Muscle layer of duodenum (tissue), 2 donors: ENCODE measurements around the gene ZNF148.

Source experiments
- H3K27ac ChIP-seq: one replicate; pipeline ENCODE4 v1.7.0; 2013; ENCODE audit warnings: mild to moderate bottlenecking, low read length
- H3K27me3 ChIP-seq: one replicate; pipeline ENCODE4 v1.7.0; 2013; ENCODE audit warnings: low read depth, mild to moderate bottlenecking, control low read depth, low read length
- H3K36me3 ChIP-seq, 2 donors: one replicate each; pipeline ENCODE4 v1.7.0; 2013; ENCODE audit warnings: low read length in 2 of 2, control low read depth in 1 of 2, mild to moderate bottlenecking in 1 of 2; ENCODE audit not compliant: insufficient read depth in 2 of 2, control insufficient read depth in 1 of 2
- H3K4me1 ChIP-seq, 2 donors: one replicate each; pipeline ENCODE4 v1.7.0; 2013; ENCODE audit warnings: low read length in 2 of 2, mild to moderate bottlenecking in 2 of 2, control low read depth in 1 of 2, moderate library complexity in 1 of 2; ENCODE audit not compliant: insufficient read depth in 2 of 2, control insufficient read depth in 1 of 2
- H3K4me3 ChIP-seq, 2 donors: one replicate each; pipeline ENCODE4 v1.7.0; 2013; ENCODE audit warnings: low read length in 2 of 2, low read depth in 1 of 2, mild to moderate bottlenecking in 1 of 2
- H3K9me3 ChIP-seq, 2 donors: one replicate each; pipeline ENCODE4 v1.7.0; 2013; ENCODE audit warnings: low read length in 2 of 2, control low read depth in 1 of 2, mild to moderate bottlenecking in 1 of 2; ENCODE audit not compliant: control insufficient read depth in 1 of 2
- donor health status: healthy.

The ZNF148 gene

DNA sequence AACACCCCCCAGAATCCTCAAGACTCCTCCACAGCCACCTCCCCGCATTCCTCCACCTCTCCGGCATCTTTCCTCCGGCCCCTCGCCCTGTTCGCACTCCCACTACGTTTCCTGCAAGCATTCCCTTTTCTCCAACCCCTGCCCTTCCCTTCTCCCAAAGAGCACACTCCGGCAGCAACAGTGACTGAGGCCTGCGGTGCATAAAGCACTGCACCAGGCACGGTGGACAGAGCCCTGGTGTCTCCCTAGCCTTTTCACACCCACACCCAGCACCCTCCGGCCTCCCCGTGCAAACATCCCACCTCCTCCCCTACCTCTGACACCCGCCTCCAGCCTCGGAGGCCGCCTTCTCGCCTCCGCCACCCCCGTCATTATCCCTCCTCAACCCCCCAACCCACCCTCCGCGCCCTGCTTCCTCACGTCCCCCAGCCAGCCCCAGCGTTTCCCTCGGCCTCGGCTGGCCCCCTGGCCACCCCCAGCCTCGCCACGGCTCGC, 577 bp downstream of the ZNF148 start:
- Histone ChIP-seq H3K9me3 (no peaks in the 10 kb centered on the region), H3K4me3 (peak overlapping the region; percentile 77 to 82), H3K36me3 (no peaks in the 10 kb centered on the region), H3K27ac (peak overlapping the region; percentile 50), H3K27me3 (no peaks in the 10 kb centered on the region), H3K4me1 (peaks cover 10 to 22% of the 10 kb centered on the region in 2 donors)

- Histone ChIP-seq H3K4me3 (no peak overlapping the region), H3K9me3 (no peaks in the 10 kb centered on the region), H3K4me1 (peaks cover 0 to 31% of the 10 kb centered on the region in 2 donors), H3K27ac (no peak overlapping the region), H3K27me3 (no peaks in the 10 kb centered on the region), H3K36me3 (no peaks in the 10 kb centered on the region)
Observed at GRCh38 chr3:125367403-125368230, 7.5 kb downstream of the ZNF148 start.

DNA sequence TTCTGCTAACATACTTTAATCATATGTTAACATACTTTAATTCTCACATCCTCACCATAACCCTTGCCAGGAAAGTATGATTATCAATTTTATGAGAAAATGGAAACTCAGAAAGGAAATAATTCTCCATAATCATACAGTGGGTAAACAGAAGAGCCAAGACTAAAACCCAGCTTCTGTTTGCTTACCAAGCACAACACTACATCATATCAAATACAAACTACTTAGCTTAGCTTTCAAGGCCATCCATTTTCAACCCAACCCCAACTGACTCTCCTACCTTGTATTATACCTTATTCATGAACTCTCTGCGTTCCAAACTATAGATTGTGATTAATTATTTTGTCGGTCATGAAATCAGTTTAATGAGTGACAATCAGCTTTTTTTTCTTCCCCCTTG, 9.0 kb downstream of the ZNF148 start:
- Histone ChIP-seq H3K4me3 (no peak overlapping the region), H3K4me1 (peaks cover 0 to 31% of the 10 kb centered on the region in 2 donors), H3K9me3 (no peaks in the 10 kb centered on the region), H3K27me3 (no peaks in the 10 kb centered on the region), H3K27ac (no peak overlapping the region), H3K36me3 (no peaks in the 10 kb centered on the region)

GRCh38 chr3:125359700-125360099, 15.4 kb downstream of the ZNF148 start:
- peaks cover 9 to 14% of the 10 kb centered on the region in 2 donors for H3K4me1 ChIP-seq
- no peak overlapping the region for H3K4me3 ChIP-seq
- H3K9me3 ChIP-seq = no peaks in the 10 kb centered on the region
- no peaks in the 10 kb centered on the region for H3K36me3 ChIP-seq
- no peaks in the 10 kb centered on the region for H3K27me3 ChIP-seq
- H3K27ac ChIP-seq = no peak overlapping the region

DNA sequence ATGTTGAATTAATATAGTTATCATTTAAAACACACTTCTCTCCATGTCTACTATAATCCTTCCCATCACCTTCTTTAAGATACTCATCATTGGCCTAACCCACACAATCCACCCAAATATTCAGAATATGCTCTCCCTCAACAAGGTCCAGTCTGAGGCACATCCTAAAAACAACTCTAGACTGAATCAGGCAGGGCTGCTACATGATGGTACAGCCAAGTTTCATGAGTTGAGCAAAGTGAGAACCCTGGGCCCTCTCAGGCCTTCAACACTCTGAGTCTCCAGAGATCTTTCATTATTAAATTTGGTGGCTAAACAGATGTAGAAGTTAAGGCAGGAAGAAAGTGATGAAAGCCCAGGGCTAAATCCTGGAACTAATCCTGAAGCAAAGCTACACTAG, 16.2 kb downstream of the ZNF148 start:
- H3K27ac ChIP-seq = no peak overlapping the region
- H3K4me1 ChIP-seq = peaks cover 9 to 14% of the 10 kb centered on the region in 2 donors

GRCh38 chr3:125357837-125358236, 17.3 kb downstream of the ZNF148 start:
- Histone ChIP-seq H3K4me1 (peaks cover 9 to 19% of the 10 kb centered on the region in 2 donors), H3K36me3 (no peaks in the 10 kb centered on the region), H3K9me3 (no peaks in the 10 kb centered on the region), H3K27ac (no peak overlapping the region), H3K27me3 (no peaks in the 10 kb centered on the region), H3K4me3 (peak overlapping the region; percentile 66 to 87)

More for the DNA sequence above, 16.2 kb downstream of the ZNF148 start:
- H3K27me3 ChIP-seq = no peaks in the 10 kb centered on the region
- no peaks in the 10 kb centered on the region for H3K36me3 ChIP-seq
- H3K9me3 ChIP-seq = no peaks in the 10 kb centered on the region
- H3K4me3 ChIP-seq = no peak overlapping the region

DNA sequence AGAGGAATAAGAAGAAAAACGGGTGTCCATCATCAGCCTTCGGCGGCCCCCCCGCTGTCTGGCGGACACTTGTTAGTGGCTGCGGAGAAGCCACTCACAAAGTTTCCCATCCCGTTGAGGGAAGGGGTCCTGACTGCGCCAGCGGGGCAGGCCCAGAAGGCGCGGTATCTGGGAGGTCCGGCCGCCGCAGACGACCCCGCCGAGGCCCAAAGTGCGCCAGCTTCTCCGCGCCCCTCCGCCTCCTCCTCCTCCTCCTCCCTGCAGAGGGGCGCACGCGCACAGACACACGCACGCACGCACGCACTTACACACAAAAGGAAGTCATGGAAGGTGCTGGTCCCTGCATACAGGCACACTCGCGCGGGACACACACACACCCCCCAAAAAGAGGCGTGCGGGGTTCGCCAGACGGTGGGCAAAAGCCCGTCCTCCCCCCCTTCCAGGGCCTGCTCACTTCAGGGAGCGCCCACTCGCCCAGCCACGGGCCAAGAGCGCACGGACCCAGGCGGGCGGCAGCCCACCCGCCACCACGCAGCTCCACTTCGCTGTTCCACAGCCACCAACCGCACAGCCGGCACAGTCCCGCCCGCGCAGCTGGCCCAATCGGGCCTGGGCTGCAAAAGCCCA, 18.0 kb downstream of the ZNF148 start:
- H3K27ac ChIP-seq = peak overlapping the region; percentile 35
- H3K36me3 ChIP-seq = no peaks in the 10 kb centered on the region
- peak overlapping the region; percentile 66 to 87 for H3K4me3 ChIP-seq
- H3K9me3 ChIP-seq = no peaks in the 10 kb centered on the region
- no peaks in the 10 kb centered on the region for H3K27me3 ChIP-seq
- H3K4me1 ChIP-seq = peaks cover 9 to 23% of the 10 kb centered on the region in 2 donors

- Histone ChIP-seq H3K27me3 (no peaks in the 10 kb centered on the region), H3K9me3 (no peaks in the 10 kb centered on the region), H3K36me3 (no peaks in the 10 kb centered on the region), H3K4me3 (peak overlapping the region; percentile 66 to 87), H3K27ac (peak overlapping the region; percentile 35), H3K4me1 (peaks cover 9 to 23% of the 10 kb centered on the region in 2 donors)
Observed at GRCh38 chr3:125356140-125357026, 18.7 kb downstream of the ZNF148 start.

DNA sequence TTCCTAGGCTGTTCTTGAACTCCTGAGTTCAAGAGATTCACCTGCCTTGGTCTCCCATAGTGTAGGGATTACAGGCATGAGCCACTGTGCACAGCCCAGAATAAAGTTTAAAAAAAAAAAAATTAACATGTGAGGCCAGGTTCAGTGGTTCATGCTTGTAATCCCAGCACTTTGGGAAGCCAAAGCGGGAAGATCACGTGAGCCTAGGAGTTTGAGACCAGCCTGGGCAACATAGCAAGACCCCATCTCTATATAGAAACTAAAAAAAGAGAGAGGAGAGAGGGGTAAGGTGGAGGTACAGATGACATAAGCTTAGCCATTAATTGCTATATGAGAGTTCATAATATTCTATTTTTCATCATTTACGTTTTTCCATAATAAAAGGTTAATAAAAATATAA, 21.5 kb downstream of the ZNF148 start:
- H3K36me3 ChIP-seq = no peaks in the 10 kb centered on the region
- no peaks in the 10 kb centered on the region for H3K9me3 ChIP-seq

GRCh38 chr3:125353128-125353527, 22.0 kb downstream of the ZNF148 start:
- H3K4me1 ChIP-seq = peaks cover 9 to 28% of the 10 kb centered on the region in 2 donors
- H3K36me3 ChIP-seq = no peaks in the 10 kb centered on the region
- H3K4me3 ChIP-seq = no peak overlapping the region
- H3K9me3 ChIP-seq = no peaks in the 10 kb centered on the region
- no peak overlapping the region for H3K27ac ChIP-seq
- H3K27me3 ChIP-seq = no peaks in the 10 kb centered on the region

More for the DNA sequence above, 21.5 kb downstream of the ZNF148 start:
- Histone ChIP-seq H3K27me3 (no peaks in the 10 kb centered on the region), H3K27ac (no peak overlapping the region), H3K4me1 (peaks cover 9 to 28% of the 10 kb centered on the region in 2 donors), H3K4me3 (no peak overlapping the region)
